SJCRH30 (cell line): ENCODE data around the gene MAPK10. TPM values are rescaled to one million over a fixed set of nuclear protein-coding genes. Genes with fewer than 3 reads are reported as not detected.
"Not testable (repeated sequence)": the region's sequence is repeated elsewhere in the genome, so short reads cannot be mapped to it uniquely, and the experiment has no call there.

Experiments
- DNase-seq, 2 experiments: peaks; one replicate each; pipeline ENCODE4 v3.0.0-alpha.2; 2015 to 2020
- H3K27ac ChIP-seq: fragments of 250-450 bp; sonication (Bioruptor Pico); 2 replicates; pipeline ENCODE4 v1.5.1; 2020; ENCODE audit warnings: mild to moderate bottlenecking, moderate library complexity
- H3K27me3 ChIP-seq: fragments of 250-450 bp; sonication (Bioruptor Pico); 2 replicates; pipeline ENCODE4 v1.5.1; 2020; ENCODE audit warnings: mild to moderate bottlenecking, moderate library complexity
- H3K36me3 ChIP-seq: fragments of 250-450 bp; sonication (Bioruptor Pico); 2 replicates; pipeline ENCODE4 v1.5.1; 2020; ENCODE audit warnings: mild to moderate bottlenecking, moderate library complexity
- H3K4me1 ChIP-seq: fragments of 250-450 bp; sonication (Bioruptor Pico); 2 replicates; pipeline ENCODE4 v1.5.1; 2020; ENCODE audit warnings: mild to moderate bottlenecking, moderate library complexity
- H3K4me3 ChIP-seq: fragments of 250-450 bp; sonication (Bioruptor Pico); 2 replicates; pipeline ENCODE4 v1.5.1; 2020; ENCODE audit warnings: mild to moderate bottlenecking, moderate library complexity
- H3K9me3 ChIP-seq: fragments of 250-450 bp; sonication (Bioruptor Pico); replicated peaks from 2 replicates; pipeline ENCODE4 v1.5.1; 2020; ENCODE audit warnings: mild to moderate bottlenecking, moderate library complexity
- total RNA-seq: library from RNA; depleted of rRNA; stranded (reverse); fragments of >200 nt; shearing (Covaris generic); gene quantifications from 2 replicates; pipeline ENCODE4 v1.2.3, GENCODE V29; 2014

Gene MAPK10
- total RNA-seq, 1 experiment from 2014 or later, result 46.2 TPM

DNA sequence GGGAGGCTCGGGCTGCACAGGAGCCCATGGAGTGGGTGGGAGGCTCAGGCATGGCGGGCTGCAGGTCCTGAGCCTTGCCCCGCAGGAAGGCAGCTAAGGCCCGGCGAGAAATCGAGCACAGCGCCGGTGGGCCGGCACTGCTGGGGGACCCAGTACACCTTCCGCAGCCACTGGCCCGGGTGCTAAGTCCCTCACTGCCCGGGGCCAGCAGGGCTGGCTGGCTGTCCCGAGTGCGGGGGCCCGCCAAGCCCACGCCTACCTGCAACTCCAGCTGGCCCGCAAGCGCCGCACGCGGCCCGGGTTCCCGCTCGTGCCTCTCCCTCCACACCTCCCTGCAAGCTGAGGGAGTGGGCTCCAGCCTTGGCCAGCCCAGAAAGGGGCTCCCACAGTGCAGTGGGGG lies 338.2 kb downstream of the MAPK10 start:
- H3K27me3 ChIP-seq, H3K4me3 ChIP-seq, H3K4me1 ChIP-seq, DNase-seq, H3K36me3 ChIP-seq, H3K9me3 ChIP-seq, H3K27ac ChIP-seq: not testable (repeated sequence)

DNA sequence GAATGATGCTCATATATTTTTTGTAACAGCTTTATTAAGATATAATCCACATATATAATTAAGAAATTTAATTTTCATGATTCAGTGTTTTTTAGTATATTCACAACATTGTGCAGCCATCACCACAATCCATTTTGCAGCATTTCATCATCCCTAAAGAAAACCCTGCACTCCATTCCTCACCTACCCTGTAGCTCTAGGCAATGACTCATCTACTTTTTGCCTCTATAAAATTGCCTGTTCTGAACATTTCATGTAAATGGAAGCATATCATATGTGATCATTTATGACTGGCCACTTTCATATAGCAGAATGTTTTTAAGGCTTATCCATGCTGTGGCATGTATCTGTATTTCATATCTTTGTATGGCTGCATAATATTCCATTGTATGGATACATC lies 339.9 kb downstream of the MAPK10 start:
- no peak overlapping the region for H3K27ac ChIP-seq
- no peaks in the 10 kb centered on the region for H3K4me1 ChIP-seq
- no peak overlapping the region for H3K4me3 ChIP-seq
- H3K27me3 ChIP-seq, result no peaks in the 10 kb centered on the region
- no peaks in the 10 kb centered on the region for H3K9me3 ChIP-seq
- no peaks in the 10 kb centered on the region for H3K36me3 ChIP-seq
- DNase-seq, result no peak

DNA sequence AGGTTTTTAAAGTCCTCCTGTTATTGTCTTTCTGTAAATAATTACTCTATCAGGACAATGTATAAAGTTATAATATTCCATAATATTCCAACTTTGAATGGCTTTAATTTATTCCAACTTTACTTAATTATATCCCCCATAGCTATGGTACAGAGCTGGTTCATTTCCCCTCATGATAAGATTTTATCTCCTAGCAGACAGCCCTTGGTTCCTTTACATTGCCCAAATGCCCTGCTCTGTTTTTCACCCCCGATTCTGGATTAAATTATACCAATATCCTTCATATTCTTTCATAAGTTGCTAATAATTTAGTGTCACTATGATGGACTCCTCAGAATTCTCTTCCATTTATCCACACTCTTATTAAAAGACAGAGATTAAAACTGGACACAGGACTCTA lies 340.5 kb downstream of the MAPK10 start:
- Histone ChIP-seq H3K36me3 (no peaks in the 10 kb centered on the region), H3K27ac (no peak overlapping the region), H3K9me3 (no peaks in the 10 kb centered on the region), H3K4me3 (no peak overlapping the region), H3K4me1 (no peaks in the 10 kb centered on the region), H3K27me3 (no peaks in the 10 kb centered on the region)
- DNase-seq, result no peak

DNA sequence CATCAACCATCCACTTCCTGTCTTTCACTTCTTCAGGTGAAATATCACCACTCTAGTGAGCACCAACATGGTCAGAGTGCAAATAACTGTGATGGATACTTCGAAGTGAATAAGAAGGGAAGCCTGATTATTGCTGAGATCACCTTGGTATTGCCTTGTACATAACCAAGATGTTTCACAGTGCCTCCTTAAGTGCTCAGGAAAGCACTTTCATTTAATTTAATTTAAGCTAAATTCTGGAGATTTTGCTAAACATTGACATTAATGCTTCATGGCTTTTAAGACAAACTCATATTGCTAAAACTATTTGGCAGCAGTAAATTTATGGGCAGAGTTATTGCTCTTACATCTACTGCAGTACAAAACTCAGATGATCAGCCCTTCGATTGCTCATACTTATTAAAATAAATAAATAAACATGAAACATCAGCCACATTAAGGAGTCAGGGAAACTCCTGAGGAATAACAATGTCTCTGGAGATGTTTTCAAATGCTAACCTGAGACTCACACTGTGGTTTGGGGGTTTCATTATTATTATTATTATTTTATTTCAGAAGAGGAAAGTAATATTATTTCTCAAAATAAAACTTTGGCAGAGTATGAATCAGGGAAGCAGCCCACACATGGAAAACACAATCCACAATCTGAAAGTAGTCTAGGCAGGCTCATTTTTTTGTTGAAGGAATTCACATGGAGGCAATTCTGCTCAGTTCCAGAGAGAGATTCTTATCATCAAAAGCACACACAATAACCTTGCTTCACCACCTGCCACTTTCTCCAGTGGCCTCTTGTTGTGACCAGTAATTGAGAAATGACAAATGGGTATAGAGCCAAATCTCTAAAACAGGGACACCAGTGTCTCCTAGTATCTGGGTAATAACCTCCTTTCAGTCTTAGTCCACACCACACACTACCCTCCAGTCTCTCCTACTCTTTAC lies 344.2 kb downstream of the MAPK10 start:
- DNase-seq, result peak in 1 of 2 experiments; percentile 24
- Histone ChIP-seq H3K4me1 (peaks cover 12% of the 10 kb centered on the region), H3K27ac (no peak overlapping the region), H3K4me3 (no peak overlapping the region), H3K27me3 (no peaks in the 10 kb centered on the region), H3K36me3 (no peaks in the 10 kb centered on the region), H3K9me3 (no peaks in the 10 kb centered on the region; the same call in 1 of the 2 replicates)

DNA sequence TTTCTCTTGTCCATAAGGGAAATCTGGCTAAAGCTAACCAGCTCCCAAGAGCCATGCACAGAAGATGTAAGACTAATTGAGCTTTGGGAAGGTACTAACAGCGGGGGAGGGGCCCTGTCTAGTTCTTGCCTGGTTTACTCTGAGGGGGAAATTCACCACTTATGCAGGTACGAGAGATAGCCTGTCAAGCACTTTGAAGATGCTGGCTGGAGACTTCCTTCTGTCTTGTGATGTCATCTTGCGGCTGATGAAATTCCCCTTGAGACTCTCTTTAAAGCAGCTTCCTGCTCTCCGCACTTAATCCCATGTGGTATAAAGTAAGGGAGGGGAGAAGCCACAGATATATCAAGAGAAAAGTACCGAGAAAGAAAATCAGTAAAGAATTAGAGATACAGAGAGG lies 345.3 kb downstream of the MAPK10 start:
- no peak overlapping the region for H3K4me3 ChIP-seq
- H3K27me3 ChIP-seq, result no peaks in the 10 kb centered on the region
- no peak overlapping the region for H3K27ac ChIP-seq
- peaks cover 15% of the 10 kb centered on the region for H3K4me1 ChIP-seq
- no peak for DNase-seq
- no peaks in the 10 kb centered on the region; the same call in 1 of the 2 replicates for H3K9me3 ChIP-seq
- H3K36me3 ChIP-seq, result 0 out of 2 replicates have a peak, but pooled peaks cover 6% of the 10 kb centered on the region

DNA sequence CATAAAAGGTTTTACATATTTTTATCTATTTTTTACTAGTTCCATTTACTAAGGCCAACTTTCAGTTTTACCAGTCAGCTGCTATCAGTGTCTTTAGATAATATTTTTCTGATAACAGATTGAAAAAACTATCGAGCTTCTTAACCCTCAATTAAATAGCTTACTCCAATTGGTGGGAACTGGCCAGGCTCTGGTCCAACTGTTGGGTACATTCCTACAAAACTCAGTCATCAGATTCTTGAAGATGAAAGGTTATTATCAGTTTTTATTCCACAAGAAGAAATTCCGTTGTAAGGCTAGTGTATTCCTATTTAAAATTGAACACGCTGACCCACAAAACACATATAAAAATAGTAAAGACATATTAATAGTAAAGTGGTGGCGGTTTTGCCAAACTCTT lies 346.2 kb downstream of the MAPK10 start:
- DNase-seq, result no peak
- Histone ChIP-seq H3K4me1 (peaks cover 15% of the 10 kb centered on the region), H3K36me3 (0 out of 2 replicates have a peak, but pooled peaks cover 6% of the 10 kb centered on the region), H3K9me3 (no peaks in the 10 kb centered on the region; the same call in 1 of the 2 replicates), H3K27ac (no peak overlapping the region), H3K27me3 (no peaks in the 10 kb centered on the region), H3K4me3 (no peak overlapping the region)

DNA sequence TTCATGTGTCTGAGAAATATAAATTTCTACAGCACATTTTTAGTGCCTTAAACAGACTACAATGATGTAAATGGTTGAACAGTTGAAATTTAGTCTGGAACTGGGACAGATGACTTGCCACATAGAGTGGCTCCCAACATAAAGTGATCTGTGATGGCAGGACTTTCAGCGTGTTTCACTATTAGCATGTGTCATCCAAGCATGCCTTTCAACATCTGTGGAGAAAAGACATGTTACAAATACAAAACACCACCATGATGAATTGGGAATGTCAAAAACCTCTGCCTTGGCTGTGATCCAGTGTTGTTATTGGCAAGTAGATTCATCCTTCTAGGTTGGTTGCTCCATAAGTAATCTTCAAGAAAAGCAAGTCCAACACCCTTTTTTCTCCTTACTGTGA lies 348.7 kb downstream of the MAPK10 start:
- H3K27ac ChIP-seq, result peak overlapping the region; percentile 24; the same call in 1 of the 2 replicates
- no peaks in the 10 kb centered on the region; the same call in 1 of the 2 replicates for H3K9me3 ChIP-seq
- DNase-seq, result peak; percentile 60 to 62
- H3K36me3 ChIP-seq, result 0 out of 2 replicates have a peak, but pooled peaks cover 6% of the 10 kb centered on the region
- H3K4me1 ChIP-seq, result peaks cover 15% of the 10 kb centered on the region
- H3K27me3 ChIP-seq, result no peaks in the 10 kb centered on the region
- no peak overlapping the region for H3K4me3 ChIP-seq

DNA sequence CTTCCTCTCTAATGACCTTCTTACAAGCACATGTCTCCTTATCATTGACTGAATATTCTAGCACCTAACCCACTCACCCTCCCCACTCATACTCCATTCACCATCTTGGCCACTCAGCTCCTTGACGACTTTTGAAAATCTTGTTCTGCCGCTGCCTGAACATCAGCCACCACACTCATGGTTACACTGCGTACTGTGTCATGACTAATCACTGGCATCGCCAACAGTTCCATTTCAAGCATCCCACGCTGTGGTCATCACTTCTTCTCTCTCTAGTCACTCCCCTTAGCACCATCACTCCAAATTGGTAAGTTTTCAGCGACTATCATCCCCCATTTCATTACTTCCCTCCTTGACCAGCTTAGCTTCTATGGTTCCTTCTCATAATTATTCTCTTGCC lies 352.8 kb downstream of the MAPK10 start:
- Histone ChIP-seq H3K27ac (no peak overlapping the region), H3K9me3 (no peaks in the 10 kb centered on the region; the same call in 1 of the 2 replicates), H3K27me3 (no peaks in the 10 kb centered on the region), H3K4me3 (no peak overlapping the region), H3K4me1 (peaks cover 15% of the 10 kb centered on the region), H3K36me3 (peaks cover 12% of the 10 kb centered on the region)
- DNase-seq, result no peak

DNA sequence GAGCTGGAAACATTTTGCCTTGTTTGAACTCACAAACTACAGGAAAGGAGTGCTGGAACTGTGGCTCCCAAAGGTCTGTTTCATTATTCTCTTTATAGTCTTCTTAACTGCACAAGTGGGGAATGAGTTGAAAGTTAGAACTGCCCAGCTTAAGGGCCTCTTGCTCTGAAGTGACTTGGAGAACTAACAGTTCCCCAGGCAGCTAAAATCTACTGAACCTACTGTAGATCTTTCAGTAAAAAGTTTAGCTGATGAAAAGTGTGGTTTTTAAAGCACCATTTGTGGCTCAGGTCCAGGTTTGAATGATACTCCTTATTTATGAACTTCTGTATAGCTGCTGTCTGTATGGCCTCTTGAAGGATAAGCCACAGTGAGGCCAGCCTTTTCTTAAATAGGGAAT lies 353.8 kb downstream of the MAPK10 start:
- no peak for DNase-seq
- peaks cover 17% of the 10 kb centered on the region for H3K36me3 ChIP-seq
- H3K27me3 ChIP-seq, result no peaks in the 10 kb centered on the region
- no peak overlapping the region for H3K4me3 ChIP-seq
- no peak overlapping the region for H3K27ac ChIP-seq
- no peaks in the 10 kb centered on the region for H3K9me3 ChIP-seq
- peaks cover 7% of the 10 kb centered on the region for H3K4me1 ChIP-seq

DNA sequence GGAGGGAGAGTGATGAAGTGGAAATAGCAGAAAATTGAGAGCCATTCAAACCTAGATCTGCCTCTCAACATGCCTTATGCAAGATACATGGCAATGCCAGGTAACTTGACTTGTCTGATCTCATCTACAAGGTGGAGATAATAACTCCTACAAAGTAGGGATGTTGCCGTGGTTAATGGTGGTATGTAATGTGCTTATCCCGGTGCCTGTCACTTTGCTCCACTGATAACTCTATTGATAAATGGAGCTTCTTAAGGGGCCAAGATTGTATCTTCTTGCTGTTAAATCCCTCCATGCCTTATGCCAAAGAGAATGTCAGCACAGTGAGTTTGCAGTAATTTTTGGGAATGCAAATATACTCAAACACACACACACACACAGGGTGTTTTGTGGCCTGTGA lies 355.8 kb downstream of the MAPK10 start:
- no peak for DNase-seq
- Histone ChIP-seq H3K36me3 (peaks cover 14% of the 10 kb centered on the region), H3K27me3 (no peaks in the 10 kb centered on the region), H3K27ac (no peak overlapping the region), H3K4me3 (no peak overlapping the region), H3K9me3 (no peaks in the 10 kb centered on the region), H3K4me1 (no peaks in the 10 kb centered on the region)

DNA sequence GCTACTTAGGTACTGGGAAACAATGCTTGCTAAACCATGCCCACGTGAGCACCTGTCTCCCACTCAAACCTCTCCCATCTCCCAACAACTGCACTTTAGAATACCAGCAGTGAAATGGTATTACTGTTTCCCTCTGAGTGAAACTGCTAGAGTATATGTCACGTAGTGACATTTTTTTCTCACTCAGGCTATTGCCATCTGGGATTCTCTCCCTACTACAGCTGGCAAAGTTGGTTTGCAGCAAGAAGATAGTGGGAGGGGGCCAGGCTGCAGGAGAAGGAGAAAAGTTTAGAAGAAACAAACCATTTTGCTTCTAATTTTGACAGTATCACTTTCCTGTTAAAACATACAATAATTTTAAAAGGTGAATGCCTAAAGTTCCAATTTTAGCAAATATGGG lies 358.3 kb downstream of the MAPK10 start:
- no peaks in the 10 kb centered on the region for H3K27me3 ChIP-seq
- no peak overlapping the region for H3K27ac ChIP-seq
- no peak overlapping the region for H3K4me3 ChIP-seq
- no peak for DNase-seq
- no peaks in the 10 kb centered on the region for H3K4me1 ChIP-seq
- peaks cover 14% of the 10 kb centered on the region for H3K36me3 ChIP-seq
- no peaks in the 10 kb centered on the region for H3K9me3 ChIP-seq

DNA sequence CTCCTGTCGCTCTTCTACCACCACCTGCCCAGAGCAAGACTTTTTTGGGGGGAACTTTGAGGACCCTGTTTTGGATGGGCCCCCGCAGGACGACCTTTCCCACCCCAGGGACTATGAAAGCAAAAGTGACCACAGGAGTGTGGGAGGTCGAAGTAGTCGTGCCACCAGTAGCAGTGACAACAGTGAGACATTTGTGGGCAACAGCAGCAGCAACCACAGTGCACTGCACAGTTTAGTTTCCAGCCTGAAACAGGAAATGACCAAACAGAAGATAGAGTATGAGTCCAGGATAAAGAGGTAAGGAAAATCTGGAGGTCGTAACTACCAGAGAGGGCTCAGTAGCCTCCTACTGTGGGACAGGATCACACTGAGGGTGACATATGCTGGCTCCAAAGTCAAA lies 364.5 kb downstream of the MAPK10 start:
- H3K27me3 ChIP-seq, result no peaks in the 10 kb centered on the region
- DNase-seq, result no peak
- H3K27ac ChIP-seq, result no peak overlapping the region
- H3K9me3 ChIP-seq, result no peaks in the 10 kb centered on the region
- H3K4me1 ChIP-seq, result no peaks in the 10 kb centered on the region
- H3K4me3 ChIP-seq, result no peak overlapping the region
- peaks cover 26% of the 10 kb centered on the region for H3K36me3 ChIP-seq

DNA sequence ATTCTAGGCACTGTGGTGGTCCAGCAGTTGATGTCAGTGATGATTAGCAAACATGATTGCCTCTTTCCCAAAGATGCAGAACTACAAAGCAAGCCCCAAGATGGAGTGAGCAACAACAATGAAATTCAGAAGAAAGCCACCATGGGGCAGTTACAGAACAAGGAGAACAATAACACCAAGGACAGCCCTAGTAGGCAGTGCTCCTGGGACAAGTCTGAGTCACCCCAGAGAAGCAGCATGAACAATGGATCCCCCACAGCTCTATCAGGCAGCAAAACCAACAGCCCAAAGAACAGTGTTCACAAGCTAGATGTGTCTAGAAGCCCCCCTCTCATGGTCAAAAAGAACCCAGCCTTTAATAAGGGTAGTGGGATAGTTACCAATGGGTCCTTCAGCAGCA lies 365.3 kb downstream of the MAPK10 start:
- no peaks in the 10 kb centered on the region for H3K27me3 ChIP-seq
- H3K27ac ChIP-seq, result no peak overlapping the region
- no peak for DNase-seq
- H3K9me3 ChIP-seq, result no peaks in the 10 kb centered on the region
- H3K4me1 ChIP-seq, result no peaks in the 10 kb centered on the region
- peaks cover 31% of the 10 kb centered on the region for H3K36me3 ChIP-seq
- no peak overlapping the region for H3K4me3 ChIP-seq

DNA sequence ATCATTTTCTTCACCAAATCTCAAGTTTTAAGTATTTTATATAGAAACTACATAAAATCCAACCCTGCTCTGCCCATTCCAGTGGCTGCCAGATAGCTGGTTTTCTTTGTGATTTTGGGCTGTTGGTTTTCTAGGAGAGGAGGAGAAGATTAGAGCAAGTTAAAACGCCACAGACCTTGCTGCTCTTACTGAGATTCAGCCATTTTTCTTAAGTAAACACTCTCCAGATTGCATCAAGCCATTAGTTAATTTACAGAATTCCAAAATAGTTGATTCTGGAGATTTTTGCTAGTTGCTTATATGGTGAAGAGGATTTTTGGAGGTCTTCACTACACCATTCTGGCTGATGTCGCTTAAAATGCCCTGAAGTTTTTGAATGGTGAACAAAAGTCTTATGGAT lies 366.2 kb downstream of the MAPK10 start:
- H3K9me3 ChIP-seq, result no peaks in the 10 kb centered on the region
- peaks cover 37% of the 10 kb centered on the region for H3K36me3 ChIP-seq
- H3K4me3 ChIP-seq, result no peak overlapping the region
- DNase-seq, result no peak
- no peak overlapping the region for H3K27ac ChIP-seq
- H3K27me3 ChIP-seq, result no peaks in the 10 kb centered on the region
- no peaks in the 10 kb centered on the region for H3K4me1 ChIP-seq

DNA sequence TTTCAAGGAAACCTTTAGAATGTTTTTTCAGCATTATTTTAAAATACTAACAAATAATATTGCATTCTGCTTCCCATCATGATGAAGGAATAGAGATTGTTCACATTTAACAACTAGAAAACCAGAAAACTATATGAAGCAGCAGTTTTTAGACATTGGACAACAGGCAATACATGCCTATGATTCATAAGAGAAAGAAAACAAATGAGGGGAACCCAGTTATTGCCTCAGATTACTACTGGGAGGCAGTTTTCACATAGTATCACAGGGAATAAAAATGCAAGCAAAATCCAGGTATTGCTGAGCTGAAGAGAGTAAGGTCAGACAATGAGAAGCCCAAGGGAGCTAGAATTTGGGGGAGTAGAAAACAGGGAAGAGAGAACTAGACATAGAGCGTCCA lies 373.6 kb downstream of the MAPK10 start:
- H3K4me1 ChIP-seq, result no peaks in the 10 kb centered on the region
- no peak overlapping the region for H3K4me3 ChIP-seq
- H3K27me3 ChIP-seq, result no peaks in the 10 kb centered on the region
- no peaks in the 10 kb centered on the region for H3K9me3 ChIP-seq
- peaks cover 28% of the 10 kb centered on the region for H3K36me3 ChIP-seq
- DNase-seq, result no peak
- no peak overlapping the region for H3K27ac ChIP-seq

DNA sequence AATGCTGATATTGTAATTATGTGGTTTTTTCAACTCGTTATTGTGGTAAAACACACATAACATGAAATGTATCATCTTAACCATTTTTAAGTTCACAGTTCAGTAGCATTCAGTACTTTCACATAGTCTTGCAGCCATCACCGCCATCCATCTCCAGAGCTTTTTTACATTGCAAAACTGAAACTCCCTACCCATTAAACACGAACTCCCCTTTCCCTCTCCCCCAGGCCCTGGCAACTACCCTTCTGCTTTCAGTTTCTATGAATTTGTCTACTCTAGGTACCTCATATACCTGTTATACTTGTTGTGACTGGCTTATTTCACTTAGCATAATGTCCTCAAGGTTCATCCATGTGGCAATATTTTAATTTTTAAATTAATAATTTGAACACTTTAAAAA lies 380.6 kb downstream of the MAPK10 start:
- Histone ChIP-seq H3K36me3 (peaks cover 42% of the 10 kb centered on the region), H3K27ac (no peak overlapping the region), H3K4me3 (no peak overlapping the region), H3K27me3 (no peaks in the 10 kb centered on the region), H3K4me1 (no peaks in the 10 kb centered on the region), H3K9me3 (no peaks in the 10 kb centered on the region)
- DNase-seq, result no peak
